HTERT RPE-1 (cell line): ENCODE measurements around the gene ITGB5.

Experiments
- in situ Hi-C: fragments of 300-500 bp; cut with MboI; formaldehyde crosslinking; loops from 4 replicates; pipeline ENCODE4 v1.14.3; 2020; ENCODE audit warnings: low sequenced_read_pairs

Gene ITGB5

GRCh38 chr3:124867511-124867910 lies 19.7 kb downstream of the ITGB5 start:
- in situ Hi-C loops = no loop called here

GRCh38 chr3:124862006-124862405 lies 25.2 kb downstream of the ITGB5 start:
- in situ Hi-C loops = no loop called here

DNA sequence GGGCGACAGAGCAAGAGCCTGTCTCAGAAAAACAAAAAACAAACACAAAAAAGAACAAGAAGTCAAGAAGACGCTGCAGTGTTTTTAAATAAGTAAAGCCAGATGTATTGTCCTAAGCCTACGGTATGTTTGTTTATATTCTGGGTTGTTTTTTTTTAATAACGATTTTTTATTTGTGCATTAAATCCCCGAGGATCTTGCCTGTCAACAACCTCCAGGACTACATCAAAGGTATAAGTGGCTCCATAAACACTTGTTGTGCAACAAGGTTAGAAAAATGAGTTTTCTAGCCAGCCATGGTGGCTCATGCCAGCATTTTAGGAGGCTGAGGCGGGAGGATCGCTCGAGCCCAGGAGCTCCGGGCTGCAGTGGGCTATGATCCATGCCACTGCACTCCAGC lies 26.1 kb downstream of the ITGB5 start:
- in situ Hi-C loops = no loop called here

- in situ Hi-C loops = no loop called here
Observed at GRCh38 chr3:124860599-124860998, 26.6 kb downstream of the ITGB5 start.

DNA sequence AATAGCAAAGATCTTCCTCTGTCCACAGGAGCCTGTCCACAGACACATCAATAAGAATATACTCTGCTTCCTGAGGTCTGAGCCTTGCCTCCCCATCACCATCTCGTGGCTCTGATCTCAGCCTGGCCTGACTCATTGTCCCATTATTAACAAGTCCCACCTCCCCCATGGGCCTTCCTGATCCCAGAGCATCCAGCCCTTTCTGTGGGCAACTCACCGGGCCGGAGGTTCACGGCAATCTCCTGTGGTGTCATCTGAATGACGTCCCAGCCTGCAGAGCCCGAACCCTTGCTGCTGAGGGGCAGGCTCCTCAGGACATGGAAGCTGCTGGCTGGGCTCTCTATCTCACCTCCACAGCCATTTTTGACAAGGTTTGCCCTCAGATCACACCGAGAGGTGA lies 28.1 kb downstream of the ITGB5 start:
- in situ Hi-C loops = no loop called here

- in situ Hi-C loops = no loop called here
Observed at GRCh38 chr3:124858275-124858674, 28.9 kb downstream of the ITGB5 start.

DNA sequence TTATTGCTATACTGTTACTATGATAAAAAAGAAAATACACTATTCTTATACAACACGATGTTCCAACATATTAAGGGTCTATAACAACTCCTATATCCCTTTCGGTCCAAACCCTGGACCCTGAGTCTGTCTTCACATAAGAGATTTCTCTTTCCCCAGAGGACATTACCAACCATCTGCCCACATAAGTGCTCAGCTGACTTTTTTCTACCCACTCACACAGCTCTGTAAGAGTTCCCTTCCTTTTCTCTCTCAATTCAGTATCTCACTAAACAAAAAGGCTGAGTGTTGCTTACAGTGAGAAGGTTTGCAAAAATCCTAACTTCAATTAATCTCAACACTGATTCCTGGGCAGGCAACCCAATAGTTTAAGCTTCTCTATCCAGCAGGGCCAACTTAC lies 30.5 kb downstream of the ITGB5 start:
- in situ Hi-C loops = no loop called here

DNA sequence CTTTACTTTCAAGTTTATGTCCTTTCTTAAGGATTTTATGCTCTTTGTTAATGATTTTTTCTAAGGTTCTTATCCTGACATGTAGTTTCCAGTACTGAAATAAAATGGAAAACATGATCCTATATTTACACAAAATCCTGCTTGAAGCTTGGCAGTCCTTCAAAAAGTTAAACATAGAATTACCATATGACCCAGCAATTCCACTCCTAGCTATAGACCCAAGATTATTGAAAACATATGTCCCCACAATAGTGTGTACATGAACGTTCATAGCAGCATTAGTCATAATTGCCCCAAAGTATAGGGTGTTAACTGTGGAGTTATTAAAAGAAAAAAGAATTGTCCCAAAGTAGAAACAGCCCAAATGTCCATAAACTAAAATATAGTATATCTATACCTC lies 33.2 kb downstream of the ITGB5 start:
- in situ Hi-C loops = no loop called here

DNA sequence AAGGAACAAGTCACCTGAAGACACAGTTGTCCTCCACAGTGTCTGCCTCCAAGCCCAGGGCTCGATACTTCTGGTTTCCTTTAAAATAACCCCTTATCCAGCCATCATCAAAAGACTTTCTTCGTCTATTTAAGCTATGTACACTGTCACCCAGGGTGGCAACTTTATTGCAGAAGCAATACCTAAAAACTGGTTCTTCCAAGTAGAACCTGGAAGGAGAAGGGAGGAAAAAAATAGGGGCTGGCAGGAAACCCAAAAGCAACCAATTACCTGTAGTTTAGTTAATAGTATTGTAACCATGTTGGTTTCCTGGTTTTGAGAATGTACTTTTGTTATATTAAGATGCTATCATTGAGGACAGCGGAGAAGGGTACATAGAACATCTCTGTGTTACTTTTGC lies 33.7 kb downstream of the ITGB5 start:
- in situ Hi-C loops = no loop called here

DNA sequence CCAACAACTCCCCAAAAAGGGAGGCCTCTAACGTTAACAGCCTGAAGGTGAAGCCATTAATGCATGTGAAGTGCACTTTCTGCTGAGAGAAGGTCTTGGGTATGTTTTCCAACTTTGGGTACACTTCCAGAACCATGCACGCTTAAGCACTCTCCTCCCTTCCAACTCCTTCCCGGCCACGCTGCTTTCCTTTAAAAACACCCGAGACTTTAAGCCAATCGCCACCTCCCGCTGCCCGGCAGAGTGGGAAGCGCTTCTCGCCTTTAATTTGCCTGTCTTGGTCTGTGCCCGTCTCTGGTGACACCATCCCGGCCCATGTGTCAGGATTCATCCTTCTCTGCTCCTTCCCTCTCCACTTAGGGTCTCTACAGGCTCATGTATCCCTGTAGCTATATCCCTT lies 35.3 kb downstream of the ITGB5 start:
- in situ Hi-C loops = no loop called here

DNA sequence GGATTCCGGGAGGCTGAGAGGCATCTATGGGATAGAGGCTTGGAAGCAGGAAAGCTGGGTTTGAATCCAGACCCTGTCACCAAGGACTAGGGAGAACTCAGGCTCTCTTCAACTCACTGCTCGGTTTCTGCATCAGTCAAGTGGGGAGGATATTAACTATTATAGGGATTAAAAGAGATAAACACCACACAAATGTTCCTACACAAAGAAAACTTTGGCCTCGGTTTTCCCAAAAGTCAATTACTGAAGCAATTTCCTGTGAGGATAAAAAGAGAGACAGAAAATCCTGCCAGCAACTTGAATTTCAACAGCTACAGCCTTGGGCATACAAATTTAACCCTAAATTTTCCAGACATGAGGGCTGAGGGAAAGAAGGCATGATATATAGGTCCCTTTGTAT lies 36.0 kb downstream of the ITGB5 start:
- in situ Hi-C loops = no loop called here

GRCh38 chr3:124850633-124851032 lies 36.5 kb downstream of the ITGB5 start:
- in situ Hi-C loops = no loop called here

GRCh38 chr3:124850212-124850611 lies 37.0 kb downstream of the ITGB5 start:
- in situ Hi-C loops = no loop called here

- in situ Hi-C loops = no loop called here
Observed at GRCh38 chr3:124848300-124848699, 38.9 kb downstream of the ITGB5 start.

- in situ Hi-C loops = no loop called here
Observed at GRCh38 chr3:124847863-124848262, 39.3 kb downstream of the ITGB5 start.

DNA sequence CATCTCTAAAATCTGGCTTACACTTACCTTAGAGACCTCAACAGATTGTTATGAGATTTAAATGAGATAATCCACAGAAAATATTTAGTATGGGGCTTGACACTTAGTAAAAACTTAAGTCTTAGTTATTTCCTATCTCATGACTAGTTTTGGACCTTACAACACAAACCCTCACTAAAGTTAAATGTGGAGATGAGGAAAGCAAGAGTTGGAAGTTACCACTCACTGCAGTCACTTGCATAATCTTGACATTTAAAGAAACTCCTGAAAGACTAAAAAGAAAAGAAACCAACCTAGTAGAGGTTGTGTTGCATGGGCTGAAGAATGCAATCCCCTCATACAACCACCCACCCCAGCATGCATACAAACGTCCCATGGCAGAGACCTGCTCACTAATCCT lies 40.1 kb downstream of the ITGB5 start:
- in situ Hi-C loops = no loop called here

GRCh38 chr3:124846189-124846588 lies 41.0 kb downstream of the ITGB5 start:
- in situ Hi-C loops = no loop called here

DNA sequence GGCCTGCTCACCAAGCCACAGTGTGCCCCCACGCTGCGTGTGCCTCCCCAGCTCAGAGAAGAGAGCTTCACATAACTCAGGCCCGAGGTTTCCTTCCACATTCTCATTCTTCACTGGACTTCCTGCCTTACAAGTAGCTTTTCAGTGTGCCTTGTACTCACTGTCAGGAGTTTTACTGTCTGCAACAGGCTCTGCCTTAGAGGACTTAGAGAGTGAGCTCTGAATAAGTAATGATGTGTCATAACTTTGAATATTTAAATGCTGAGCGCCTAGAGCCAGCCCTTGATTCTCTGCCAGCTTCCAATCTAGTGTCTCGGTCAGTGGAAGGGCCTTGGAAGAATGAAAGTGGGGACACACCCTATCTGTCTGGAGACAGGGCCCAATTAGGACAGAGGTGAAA lies 41.8 kb downstream of the ITGB5 start:
- in situ Hi-C loops = no loop called here

GRCh38 chr3:124843506-124844177 lies 43.5 kb downstream of the ITGB5 start:
- in situ Hi-C loops = no loop called here

DNA sequence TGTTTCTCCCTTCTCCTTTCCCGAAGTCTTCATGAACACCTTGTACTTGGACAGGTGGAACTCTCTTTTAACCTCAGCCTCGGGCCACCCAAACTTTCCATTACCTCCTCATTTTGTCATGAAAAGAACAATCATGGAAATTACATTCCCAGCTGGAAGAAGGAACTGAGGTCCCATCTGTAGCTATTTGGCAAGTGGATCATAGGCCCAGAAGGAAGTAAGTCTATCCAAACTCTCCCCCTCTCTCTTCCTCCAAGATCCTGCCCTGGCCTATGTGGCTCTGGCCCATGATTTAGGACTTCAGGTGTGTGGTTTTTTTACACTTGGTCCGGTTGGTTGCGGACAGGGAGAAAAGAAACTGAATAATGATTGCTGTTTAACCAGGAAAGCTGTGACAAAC lies 44.1 kb downstream of the ITGB5 start:
- in situ Hi-C loops = no loop called here

DNA sequence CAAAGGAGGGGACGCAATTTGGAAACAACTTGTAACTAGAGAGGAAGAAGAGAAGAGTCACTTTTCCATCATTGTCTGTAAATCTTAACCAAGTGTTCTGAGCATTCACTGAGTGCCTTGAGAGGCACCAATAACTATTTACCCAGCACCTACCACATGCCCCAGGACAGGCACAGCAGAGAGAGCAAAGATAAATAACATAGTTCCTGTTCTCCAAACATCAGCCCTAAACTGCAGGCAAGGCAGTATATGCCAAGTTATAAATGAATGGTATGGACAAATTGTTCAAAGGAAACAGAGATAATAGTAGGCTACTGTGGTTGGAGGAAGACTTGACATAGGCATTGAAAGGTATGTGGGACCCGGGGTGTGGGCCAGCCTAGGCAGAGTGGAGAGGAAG lies 45.6 kb downstream of the ITGB5 start:
- in situ Hi-C loops = no loop called here

- in situ Hi-C loops = no loop called here
Observed at GRCh38 chr3:124840331-124840730, 46.8 kb downstream of the ITGB5 start.

- in situ Hi-C loops = no loop called here
Observed at GRCh38 chr3:124839896-124840295, 47.3 kb downstream of the ITGB5 start.
